Measurements from ENCODE around the gene RAB20.

DNA sequence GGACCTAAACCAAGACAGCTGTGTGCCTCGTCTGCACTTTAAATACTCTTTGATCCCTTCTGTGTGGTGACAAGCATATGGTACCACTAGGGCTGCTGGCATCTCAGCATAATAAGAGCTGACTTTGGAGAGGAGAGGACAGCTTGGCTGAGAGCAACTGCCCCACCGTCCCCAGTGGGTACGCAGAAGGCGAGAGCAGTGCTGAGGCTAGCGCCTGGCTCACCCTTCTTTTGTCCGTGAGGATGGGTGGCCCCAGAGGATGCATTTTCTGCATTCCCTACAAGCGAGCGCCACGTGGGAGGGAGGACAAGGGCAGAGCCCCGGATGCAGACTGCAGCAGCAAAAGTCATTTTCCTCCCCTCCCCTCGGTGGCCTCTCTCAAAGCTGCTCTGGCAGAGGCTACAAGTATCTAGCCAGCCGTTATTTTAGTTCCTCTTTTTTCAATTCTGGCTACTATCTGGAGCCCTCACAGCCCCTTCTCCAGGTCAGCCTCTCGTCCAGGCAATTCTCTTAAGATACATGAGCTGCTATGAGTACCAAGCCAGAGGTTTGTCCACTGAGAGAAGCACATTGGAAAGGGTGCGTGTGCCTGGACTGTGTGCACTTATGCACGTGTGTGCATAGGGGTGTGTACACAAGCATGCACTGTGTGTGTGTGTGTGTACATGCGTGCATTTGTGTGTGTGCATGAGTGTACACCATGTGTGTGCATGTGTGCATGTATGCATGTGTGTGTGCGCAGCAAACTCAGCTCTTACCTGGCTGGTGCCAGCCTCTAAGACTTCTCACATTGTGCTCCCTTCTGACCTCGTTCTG, 51.3 kb downstream of the RAB20 start:
- TF ChIP-seq CTCF (conservative IDR thresholded peaks at IDR 0.05; ENCODE audit: low read depth, low read length) (no peak), EZH2 (IDR thresholded peaks at IDR 0.05; ENCODE audit: borderline replicate concordance, low read depth, low read length, poor library complexity, severe bottlenecking) (no peak)
